ENCODE results near the gene CDK5. TPM values are rescaled to one million over a fixed set of nuclear protein-coding genes. Genes with fewer than 3 reads are reported as not detected.

The CDK5 gene
- total and polyA plus RNA-seq, 9 of the 15 experiments (the other 6 are each of a cell fraction or from before 2014, with no cell fraction given): 3.2 to 38.0 (median 27.5) TPM

GRCh38 chr7:151019130-151019447, 38.6 kb downstream of the CDK5 start:
- no TSS peak for BruUV-seq (replicated peaks)
- H2AFZ ChIP-seq (ENCODE audit: low read depth, low read length): no peak overlapping the region
- H3K79me2 ChIP-seq (ENCODE audit: control insufficient read depth, insufficient read depth, low read length): no peaks in the 10 kb centered on the region
- no peak overlapping the region for H3K27ac ChIP-seq (ENCODE audit: extremely low read depth, low read depth, low read length)
- H3K4me3 ChIP-seq: no peak overlapping the region
- DNase-seq (ENCODE audit: extremely low read depth in 1 of 4, low spot score in 3 of 4) (no peak), FAIRE-seq (no peak), ATAC-seq (no peak)
- POLR2A ChIA-PET: interaction anchor here (0.5 to 14.3 kb wide), 7 partner anchors 10 to 89 kb away, joined by 3 to 146 read pairs (median 4); partner anchors contain the start of genes ABCB8 and FASTK
- no peaks in the 10 kb centered on the region for H3K9me3 ChIP-seq (replicated peaks; ENCODE audit: control insufficient read depth, insufficient read depth, low read depth, low read length)
- 96% methylated on average over 19 of the region's 20 CpGs for WGBS (ENCODE audit: insufficient coverage, low coverage, missing lambda C conversion rate)
- in situ Hi-C loops (cut with MboI): no loop called here
- no peaks in the 10 kb centered on the region; a peak in 1 of 5 replicates for H3K27me3 ChIP-seq (ENCODE audit: control insufficient read depth in 2 of 2, insufficient read depth in 2 of 2, low read length in 2 of 2)
- H3K36me3 ChIP-seq (ENCODE audit: control insufficient read depth, insufficient read depth, low read length): peaks cover 17% of the 10 kb centered on the region; the same call in 2 of the 3 replicates
- TF ChIP-seq FOXP1 (CRISPR knock-in tag; IDR thresholded peaks at IDR 0.05): 0 out of 2 replicates have a peak, but pooled peaks have one; percentile 24
- peak; percentile 92 for TF ChIP-seq ZBTB33 (CRISPR knock-in tag; IDR thresholded peaks at IDR 0.05)
- TF ChIP-seq CBX2 (IDR thresholded peaks at IDR 0.05; ENCODE audit: insufficient read depth, low read length, poor library complexity, severe bottlenecking): no peak
- TF ChIP-seq FIP1L1 (IDR thresholded peaks at IDR 0.05; ENCODE audit: low read depth, low read length, poor library complexity, severe bottlenecking): peak; percentile 1
- no peak for TF ChIP-seq USF2 (CRISPR knock-in tag; IDR thresholded peaks at IDR 0.05)
- no peak for TF ChIP-seq LCOR (CRISPR knock-in tag; IDR thresholded peaks at IDR 0.05)
- TF ChIP-seq TRIM28 (IDR thresholded peaks at IDR 0.05): no peak
- TF ChIP-seq ARID4B (CRISPR knock-in tag; IDR thresholded peaks at IDR 0.05): peak; percentile 56; the same call in 1 of the 2 replicates
- CTCF ChIA-PET (ENCODE audit: low intra/inter-chr PET ratio): interaction anchor here (1.6 kb wide), 1 partner anchor 11 kb away, joined by 5 read pairs; no protein-coding TSS in a partner anchor
- H3K9me1 ChIP-seq (ENCODE audit: control insufficient read depth, insufficient read depth, low read length): no peaks in the 10 kb centered on the region
- no peaks in the 10 kb centered on the region for H4K20me1 ChIP-seq (replicated peaks; ENCODE audit: control insufficient read depth, insufficient read depth, low read length)
- H3K9ac ChIP-seq (ENCODE audit: insufficient read depth in 1 of 2, low read depth in 2 of 2, low read length in 2 of 2): no peak overlapping the region
- intact Hi-C loops (cut with micrococcal nuclease): loop anchor here (10.0 kb wide), 1 partner anchor 156 kb away; no protein-coding TSS in a partner anchor
- peaks cover 21 to 70% of the 10 kb centered on the region in 2 experiments; a peak in 4 of 5 replicates for H3K4me1 ChIP-seq (replicated peaks in 1 of 2; ENCODE audit: control insufficient read depth in 2 of 2, insufficient read depth in 2 of 2, low read length in 2 of 2)
- no peak overlapping the region for H3K4me2 ChIP-seq (ENCODE audit: insufficient read depth, low read length)

Measured in K562 (cell line).